ENCODE results near the gene TMPRSS13. TPM values are rescaled to one million over a fixed set of nuclear protein-coding genes. Genes with fewer than 3 reads are reported as not detected.
A peak's percentile ranks its signal among the peaks of the same experiment; 100 is the strongest.

Gene TMPRSS13
- total RNA-seq, 4 donors from 2014 or later: 0.60 to 1.7 TPM; not detected in 2

DNA sequence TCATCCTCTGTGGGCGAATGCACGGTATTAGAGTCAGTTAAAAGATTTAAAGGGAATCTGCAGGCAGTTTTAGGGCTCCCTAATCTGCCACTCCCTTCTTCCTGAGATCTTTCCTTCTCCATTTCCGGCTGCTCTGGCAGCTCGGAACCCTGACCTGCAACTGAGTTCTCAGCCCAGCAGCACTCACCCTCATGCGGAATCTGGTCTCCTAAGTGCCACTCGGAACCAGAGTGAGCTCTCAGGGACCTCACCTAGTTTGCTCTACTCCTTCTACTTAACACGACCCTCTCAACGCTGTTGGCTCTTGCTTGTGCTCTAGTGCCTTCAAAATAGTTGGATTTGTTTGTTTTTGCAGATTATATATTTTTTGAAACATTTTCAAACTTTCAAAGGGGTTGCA lies 37.7 kb upstream of the TMPRSS13 start:
- TF ChIP-seq POLR2A (IDR thresholded peaks at IDR 0.05) (no peak), EP300 (IDR thresholded peaks at IDR 0.05) (no peak)
- TF ChIP-seq, protein P1, sequence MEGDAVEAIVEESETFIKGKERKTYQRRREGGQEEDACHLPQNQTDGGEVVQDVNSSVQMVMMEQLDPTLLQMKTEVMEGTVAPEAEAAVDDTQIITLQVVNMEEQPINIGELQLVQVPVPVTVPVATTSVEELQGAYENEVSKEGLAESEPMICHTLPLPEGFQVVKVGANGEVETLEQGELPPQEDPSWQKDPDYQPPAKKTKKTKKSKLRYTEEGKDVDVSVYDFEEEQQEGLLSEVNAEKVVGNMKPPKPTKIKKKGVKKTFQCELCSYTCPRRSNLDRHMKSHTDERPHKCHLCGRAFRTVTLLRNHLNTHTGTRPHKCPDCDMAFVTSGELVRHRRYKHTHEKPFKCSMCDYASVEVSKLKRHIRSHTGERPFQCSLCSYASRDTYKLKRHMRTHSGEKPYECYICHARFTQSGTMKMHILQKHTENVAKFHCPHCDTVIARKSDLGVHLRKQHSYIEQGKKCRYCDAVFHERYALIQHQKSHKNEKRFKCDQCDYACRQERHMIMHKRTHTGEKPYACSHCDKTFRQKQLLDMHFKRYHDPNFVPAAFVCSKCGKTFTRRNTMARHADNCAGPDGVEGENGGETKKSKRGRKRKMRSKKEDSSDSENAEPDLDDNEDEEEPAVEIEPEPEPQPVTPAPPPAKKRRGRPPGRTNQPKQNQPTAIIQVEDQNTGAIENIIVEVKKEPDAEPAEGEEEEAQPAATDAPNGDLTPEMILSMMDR (IDR thresholded peaks at IDR 0.05): no peak
- Histone ChIP-seq H3K27ac (no peak overlapping the region), H3K4me3 (no peak overlapping the region), H3K9me3 (no peaks in the 10 kb centered on the region), H3K36me3 (no peaks in the 10 kb centered on the region), H3K27me3 (no peaks in the 10 kb centered on the region), H3K4me1 (peaks cover 0 to 5% (median 0%) of the 10 kb centered on the region in 4 donors)
- WGBS, 2 donors: 67 to 71% methylated on average over 8 of the region's 8 CpGs
- DNase-seq (ENCODE audit: low spot score in 2 of 2): no peak

DNA sequence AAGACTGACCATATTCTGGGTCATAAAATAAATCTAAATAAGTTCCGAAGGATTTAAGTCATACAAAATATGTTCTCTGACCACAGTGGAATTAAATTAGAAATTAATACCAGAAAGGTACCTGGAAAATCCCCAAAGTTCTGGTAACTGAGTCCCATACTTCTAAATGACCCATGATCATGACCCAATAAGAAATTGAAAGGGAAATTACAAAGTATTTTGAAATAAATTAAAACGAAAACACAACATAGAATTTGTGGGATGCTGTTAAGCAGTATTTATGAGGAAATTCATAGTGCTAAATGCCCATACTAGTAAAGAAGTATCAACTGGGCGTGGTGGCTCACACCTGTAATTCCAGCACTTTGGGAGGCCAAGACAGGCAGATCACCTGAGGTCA lies 33.6 kb upstream of the TMPRSS13 start:
- Histone ChIP-seq H3K4me3 (no peak overlapping the region), H3K27ac (no peak overlapping the region), H3K36me3 (no peaks in the 10 kb centered on the region), H3K4me1 (no peaks in the 10 kb centered on the region), H3K27me3 (no peaks in the 10 kb centered on the region), H3K9me3 (no peaks in the 10 kb centered on the region)
- 88 to 94% methylated on average over 3 of the region's 3 CpGs for WGBS, 2 donors
- no peak for TF ChIP-seq EP300 (IDR thresholded peaks at IDR 0.05)
- TF ChIP-seq, protein P1 (IDR thresholded peaks at IDR 0.05): no peak
- no peak for TF ChIP-seq POLR2A (IDR thresholded peaks at IDR 0.05)
- DNase-seq (ENCODE audit: low spot score in 2 of 2): no peak

DNA sequence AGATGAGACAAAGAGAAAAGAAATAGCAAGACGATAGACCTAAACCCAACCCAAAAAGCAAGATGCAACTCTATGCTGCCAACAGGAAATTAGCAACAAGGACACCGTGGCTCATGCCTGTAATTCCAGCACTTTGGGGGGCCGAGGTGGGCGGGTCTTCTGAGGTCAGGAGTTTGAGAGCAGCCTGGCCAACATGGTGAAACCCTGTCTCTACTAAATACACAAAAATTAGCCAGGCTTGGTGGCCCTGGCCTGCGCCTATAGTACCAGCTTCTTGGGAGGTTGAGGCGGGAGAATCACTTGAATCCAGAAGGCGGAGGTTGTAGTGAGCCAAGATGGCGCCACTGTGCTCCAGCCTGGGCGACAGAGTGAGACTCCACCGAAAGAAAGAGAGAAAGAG lies 32.7 kb upstream of the TMPRSS13 start:
- no peak overlapping the region for H3K27ac ChIP-seq
- H3K36me3 ChIP-seq: no peaks in the 10 kb centered on the region
- no peak overlapping the region for H3K4me3 ChIP-seq
- no peaks in the 10 kb centered on the region for H3K27me3 ChIP-seq
- TF ChIP-seq, protein P1 (IDR thresholded peaks at IDR 0.05): no peak
- TF ChIP-seq EP300 (IDR thresholded peaks at IDR 0.05) (no peak), POLR2A (IDR thresholded peaks at IDR 0.05) (no peak)
- H3K9me3 ChIP-seq: peaks cover 0 to 6% (median 0%) of the 10 kb centered on the region in 4 donors
- no peaks in the 10 kb centered on the region for H3K4me1 ChIP-seq
- no peak for DNase-seq (ENCODE audit: low spot score in 2 of 2)
- 82 to 89% methylated on average over 10 of the region's 10 CpGs for WGBS, 2 donors

DNA sequence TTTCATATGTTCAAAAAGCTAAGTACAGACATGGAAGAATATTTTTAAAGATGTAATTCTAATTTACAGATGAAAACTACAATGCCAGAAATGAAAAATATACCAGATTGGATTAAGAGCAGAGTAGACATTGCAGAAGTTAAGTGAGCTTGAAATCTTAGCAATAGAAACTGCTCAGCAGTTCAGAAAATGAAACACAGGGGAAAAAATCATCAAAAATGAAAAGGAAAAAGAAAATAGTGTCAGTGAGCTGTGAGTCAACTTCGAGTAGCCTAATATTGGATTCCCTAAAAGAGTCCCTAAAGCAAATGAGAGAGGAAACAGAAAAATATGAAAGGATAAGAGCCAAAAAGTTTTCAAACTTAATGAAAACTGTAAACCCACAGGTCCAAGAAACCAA lies 31.2 kb upstream of the TMPRSS13 start:
- peak overlapping the region in 1 of 4 donors; percentile 24 for H3K27ac ChIP-seq
- no peaks in the 10 kb centered on the region for H3K36me3 ChIP-seq
- TF ChIP-seq EP300 (IDR thresholded peaks at IDR 0.05) (no peak), POLR2A (IDR thresholded peaks at IDR 0.05) (no peak)
- TF ChIP-seq, protein P1 (IDR thresholded peaks at IDR 0.05): no peak
- peaks cover 0 to 6% (median 0%) of the 10 kb centered on the region in 4 donors for H3K9me3 ChIP-seq
- H3K27me3 ChIP-seq: no peaks in the 10 kb centered on the region
- DNase-seq (ENCODE audit: low spot score in 2 of 2): no peak
- H3K4me1 ChIP-seq: no peaks in the 10 kb centered on the region
- WGBS, 2 donors: 54 to 73% methylated on average over 1 of the region's 1 CpG
- no peak overlapping the region for H3K4me3 ChIP-seq

DNA sequence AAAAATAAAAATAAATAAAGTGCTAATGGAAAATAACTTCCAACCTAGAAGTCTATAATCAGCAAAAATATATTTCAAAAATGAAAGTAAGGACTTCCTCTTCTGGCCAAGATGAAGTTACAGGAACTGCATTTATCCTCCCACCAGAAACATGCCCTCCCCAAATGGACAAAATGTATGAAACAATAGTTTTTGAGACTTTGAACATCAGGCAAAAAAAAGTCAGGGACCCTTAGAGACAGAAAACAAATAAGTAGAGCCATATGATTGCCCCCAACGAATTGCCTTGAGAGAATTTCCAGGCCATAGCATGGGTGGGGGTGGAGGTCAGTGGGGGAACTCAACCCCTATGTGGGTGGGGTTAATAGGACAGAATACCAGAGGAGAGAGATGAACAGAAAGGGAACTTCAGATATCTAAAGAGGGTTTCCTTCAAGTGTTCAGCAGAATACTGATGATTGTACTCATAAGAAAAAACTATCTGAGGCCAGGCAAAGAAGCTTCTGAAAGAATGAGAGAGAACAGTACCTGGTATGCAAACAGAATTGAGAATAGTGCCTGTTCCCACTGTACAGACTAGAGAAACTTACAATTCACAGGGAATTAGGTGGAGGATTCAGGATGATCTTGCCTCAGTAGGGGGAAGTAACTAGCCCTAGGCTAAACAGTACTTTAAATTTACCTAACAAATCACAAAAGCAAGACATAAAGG lies 30.4 kb upstream of the TMPRSS13 start:
- Histone ChIP-seq H3K9me3 (peaks cover 0 to 6% (median 0%) of the 10 kb centered on the region in 4 donors), H3K27me3 (no peaks in the 10 kb centered on the region), H3K27ac (peak overlapping the region in 1 of 4 donors; percentile 16), H3K36me3 (no peaks in the 10 kb centered on the region), H3K4me3 (no peak overlapping the region), H3K4me1 (no peaks in the 10 kb centered on the region)
- 9 to 40% methylated on average over 1 of the region's 1 CpG for WGBS, 2 donors
- TF ChIP-seq, protein P1 (IDR thresholded peaks at IDR 0.05): no peak
- DNase-seq (ENCODE audit: low spot score in 2 of 2): no peak
